GM10847 (cell line): ENCODE data around the gene MIA2.

Experiments
- POLR2A ChIP-seq: IDR thresholded peaks from 2 replicates; pipeline ENCODE4 v1.6.1; 2011; ENCODE audit not compliant: insufficient read length; ENCODE audit errors: extremely low read depth

MIA2 gene

DNA sequence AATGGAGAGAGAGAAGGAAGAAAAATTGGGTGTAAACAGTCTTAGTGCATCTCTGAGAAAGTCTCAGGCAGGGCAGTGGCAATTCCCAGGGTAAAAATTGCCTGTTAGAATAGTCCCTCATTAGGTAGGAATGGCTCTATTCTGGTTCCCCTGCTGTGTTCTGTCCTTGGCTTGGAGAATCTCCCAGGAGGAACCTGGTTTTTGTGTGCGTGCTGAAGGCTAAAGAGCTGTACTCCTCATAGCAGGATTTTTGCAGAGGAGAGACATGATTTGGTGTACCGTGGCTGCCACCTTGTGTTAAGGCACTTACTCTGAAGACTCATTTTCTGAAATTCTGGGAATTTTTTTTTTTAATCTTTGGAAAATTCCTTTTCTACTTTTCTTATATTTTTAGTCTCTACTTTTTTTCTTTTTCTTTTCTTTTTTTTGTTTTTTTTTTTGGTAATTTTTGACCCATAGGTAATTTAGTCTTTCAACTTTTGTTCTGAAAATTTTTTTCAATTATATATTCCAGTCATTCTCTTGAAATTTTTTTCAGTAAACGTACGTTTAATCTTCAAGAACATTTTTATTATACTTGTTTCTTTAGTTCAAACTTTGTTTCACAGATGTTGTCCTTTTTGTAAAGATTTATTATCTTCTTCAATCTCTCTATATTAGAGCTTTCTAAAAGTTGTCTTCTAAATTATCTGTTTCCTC is 134.7 kb downstream of the MIA2 start:
- TF ChIP-seq POLR2A = no peak

DNA sequence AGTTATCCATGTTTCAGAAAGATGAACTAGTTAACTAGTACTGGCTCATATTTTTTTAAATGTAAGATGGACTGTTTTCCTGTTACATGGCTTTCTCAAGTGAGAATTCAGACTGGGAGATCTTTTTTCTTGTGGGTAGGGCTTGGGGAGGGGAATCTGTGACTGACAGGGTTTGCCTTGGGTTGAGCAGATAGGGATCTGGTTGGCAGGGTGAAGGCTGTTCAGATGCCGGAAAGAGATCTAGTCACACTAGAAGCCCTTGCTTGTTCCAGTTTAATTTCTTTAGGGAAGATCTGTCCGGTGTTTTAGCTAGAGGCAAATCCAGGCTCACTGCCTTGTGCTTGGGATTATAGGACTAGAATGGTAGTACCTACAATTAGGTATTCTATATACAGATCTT is 135.3 kb downstream of the MIA2 start:
- TF ChIP-seq POLR2A = no peak

DNA sequence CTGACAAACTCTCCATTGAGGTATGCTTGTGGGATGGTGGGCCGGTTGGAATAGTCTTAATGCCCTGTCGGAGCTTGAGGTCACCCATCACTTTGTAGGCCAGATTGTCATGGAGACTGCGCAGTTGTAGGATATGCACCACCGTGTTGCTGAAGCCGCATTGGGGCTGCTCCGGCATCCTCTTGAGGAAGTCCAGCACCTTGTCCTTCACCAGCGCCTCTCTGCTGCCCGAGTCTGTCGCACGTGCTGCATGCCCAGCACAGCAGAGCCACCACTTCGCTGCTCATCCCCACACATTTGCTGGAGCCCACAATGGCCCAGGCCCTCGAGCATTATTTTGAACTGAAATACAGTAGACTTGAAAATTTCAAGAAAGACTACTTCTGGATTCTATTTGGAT is 136.7 kb downstream of the MIA2 start:
- no peak for TF ChIP-seq POLR2A

DNA sequence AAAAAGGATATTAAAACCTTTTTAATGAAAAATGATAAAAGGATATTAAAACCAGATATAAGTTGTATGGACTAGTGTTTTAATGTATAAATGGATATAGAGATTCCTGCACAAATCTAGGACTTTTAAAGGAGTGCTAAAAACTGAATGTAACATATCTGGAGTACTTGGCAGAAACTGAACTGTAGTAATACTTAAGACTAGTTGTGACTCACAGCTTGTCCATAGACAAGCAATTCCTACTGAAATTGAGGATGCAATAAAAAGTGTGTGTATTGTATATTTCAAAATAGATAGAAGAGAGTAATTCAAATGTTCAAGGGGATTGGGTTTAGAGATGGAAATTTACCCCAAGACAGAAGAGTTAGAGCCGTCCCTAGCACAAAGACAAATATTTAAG is 138.9 kb downstream of the MIA2 start:
- no peak for TF ChIP-seq POLR2A

DNA sequence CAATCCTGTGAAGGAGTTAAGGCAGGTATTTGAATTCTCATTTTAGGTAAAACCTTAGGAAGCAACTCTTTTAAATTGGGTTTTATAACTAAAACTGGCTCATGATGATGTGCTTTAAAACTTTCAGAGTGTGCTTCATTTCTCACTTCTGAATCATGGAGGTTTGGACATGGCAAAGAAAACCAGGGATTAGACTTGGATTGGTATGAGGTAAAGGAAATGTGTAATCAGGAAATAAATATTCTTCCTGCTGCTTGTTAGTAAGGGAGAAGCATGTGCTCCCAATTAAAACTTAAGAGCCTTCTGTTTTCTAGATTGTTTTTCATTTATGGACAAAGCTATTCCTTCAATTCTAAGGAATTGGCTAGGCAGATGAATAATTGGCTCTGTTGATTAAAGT is 141.1 kb downstream of the MIA2 start:
- no peak for TF ChIP-seq POLR2A

DNA sequence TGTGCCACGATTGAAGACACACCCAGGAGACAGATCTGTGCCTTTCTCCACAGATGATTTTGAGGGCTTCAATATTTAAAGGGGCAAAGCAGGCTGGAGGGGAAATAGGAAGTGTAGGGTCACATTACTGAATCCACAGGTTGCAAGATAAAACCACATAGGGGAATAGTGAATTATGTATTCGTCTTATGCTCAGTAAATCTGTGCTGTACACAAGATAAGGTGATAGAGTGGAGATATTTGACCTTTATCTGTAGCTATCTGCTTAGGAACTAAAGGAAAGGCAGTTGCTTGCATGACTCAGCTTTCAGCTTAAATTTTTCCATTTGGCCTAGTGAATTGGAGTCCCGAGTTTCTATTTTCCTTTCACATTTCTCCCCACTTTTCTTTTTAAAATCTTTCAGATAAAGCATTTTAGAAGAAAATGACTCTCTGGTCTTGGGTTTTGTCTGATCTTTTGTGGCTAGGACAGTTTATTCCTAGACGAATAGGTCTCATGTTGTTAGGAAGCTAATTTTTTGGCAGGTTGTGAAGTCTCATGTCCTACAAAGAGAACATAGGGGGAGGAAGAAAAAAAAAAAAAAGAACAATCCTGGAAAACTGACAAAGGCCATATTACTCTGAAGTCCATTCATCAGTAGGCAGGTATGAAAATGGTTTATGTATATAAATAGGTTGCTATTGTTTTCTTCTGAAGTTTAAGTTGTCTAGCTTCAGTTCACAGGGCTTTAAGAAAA is 143.1 kb downstream of the MIA2 start:
- no peak for TF ChIP-seq POLR2A

DNA sequence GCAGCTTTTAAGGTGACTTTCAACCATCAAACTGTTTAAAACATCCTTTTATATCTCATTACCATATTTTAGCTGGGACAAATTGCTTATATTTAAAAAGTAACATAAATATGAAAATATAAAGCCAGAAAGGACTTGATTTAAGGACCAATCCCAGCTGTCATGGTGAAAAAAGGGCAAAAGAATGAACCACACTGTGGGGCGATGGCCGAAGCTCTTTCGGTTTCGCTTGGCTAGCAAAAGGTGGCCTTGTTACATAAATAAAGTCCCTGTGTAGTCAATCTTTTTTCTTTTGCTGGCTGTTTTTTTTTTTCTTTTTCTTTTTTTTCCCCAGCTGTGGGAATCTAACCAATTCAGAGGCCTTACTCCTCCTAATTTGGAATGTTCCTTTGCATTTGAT is 147.7 kb downstream of the MIA2 start:
- TF ChIP-seq POLR2A = no peak

DNA sequence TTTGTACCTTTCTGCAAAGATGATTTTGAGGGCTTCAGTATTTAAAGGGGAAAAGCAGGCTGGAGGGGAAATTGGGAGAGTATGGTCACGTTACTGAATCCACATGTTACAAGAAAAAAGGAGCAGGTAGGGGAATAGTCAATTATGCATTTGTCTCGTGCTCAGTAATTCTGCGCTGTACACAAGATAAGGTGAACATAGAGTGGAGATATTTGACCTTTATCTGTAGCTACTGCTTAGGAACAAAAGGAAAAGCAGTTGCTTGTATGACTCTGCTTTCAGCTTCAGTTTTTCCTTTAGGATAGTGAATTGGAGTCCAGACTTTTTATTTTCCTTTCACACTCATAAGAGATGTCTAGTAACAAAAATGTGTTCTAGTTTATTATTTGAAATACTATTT is 148.7 kb downstream of the MIA2 start:
- TF ChIP-seq POLR2A = no peak

DNA sequence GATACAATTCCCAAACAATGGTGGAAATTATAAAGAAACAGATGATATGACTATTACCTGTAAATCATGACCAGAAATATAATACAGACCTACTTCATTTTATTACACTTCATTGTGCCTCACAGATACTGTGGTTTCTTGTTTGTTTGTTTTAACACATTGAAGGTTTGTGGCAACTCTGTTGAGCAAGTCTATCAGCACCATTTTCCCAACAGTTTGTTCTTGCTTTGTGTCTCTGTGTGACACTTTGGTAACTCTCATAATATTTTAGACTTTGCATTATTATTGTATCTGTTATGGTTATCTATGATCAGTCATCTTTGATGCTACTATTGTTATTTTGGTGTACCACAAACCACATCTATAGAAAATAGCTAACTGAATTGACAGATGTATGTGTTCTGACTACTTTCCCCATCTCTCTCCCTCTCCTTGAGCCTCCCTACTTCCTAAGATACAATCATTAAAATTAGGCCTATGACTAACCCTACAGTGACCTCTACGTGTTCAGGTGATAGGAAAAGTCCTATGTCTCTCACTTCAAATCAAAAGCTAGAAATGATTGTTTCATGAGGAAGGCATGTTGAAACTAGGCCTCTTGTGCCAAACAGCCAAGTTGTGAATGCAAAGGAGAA is 149.4 kb downstream of the MIA2 start:
- TF ChIP-seq POLR2A = no peak

DNA sequence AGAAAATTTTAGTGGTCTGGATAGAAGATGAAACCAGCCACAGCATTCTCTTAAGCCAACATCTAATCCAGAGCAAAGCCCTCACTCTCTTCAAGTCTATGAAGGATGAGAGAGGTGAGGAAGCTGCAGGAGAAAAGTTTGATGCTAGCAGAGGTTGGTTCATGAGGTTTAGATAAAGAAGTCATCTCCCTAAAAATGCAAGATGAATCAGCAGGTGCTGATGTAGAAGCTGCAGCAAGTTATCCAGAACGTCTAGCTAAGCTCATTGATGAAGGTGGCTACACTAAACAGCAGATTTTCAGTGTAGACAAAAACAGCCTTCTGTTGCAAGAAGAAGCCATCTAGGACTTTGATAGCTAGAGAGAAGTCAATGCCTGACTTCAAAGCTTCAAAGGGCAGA is 150.0 kb downstream of the MIA2 start:
- TF ChIP-seq POLR2A = no peak

DNA sequence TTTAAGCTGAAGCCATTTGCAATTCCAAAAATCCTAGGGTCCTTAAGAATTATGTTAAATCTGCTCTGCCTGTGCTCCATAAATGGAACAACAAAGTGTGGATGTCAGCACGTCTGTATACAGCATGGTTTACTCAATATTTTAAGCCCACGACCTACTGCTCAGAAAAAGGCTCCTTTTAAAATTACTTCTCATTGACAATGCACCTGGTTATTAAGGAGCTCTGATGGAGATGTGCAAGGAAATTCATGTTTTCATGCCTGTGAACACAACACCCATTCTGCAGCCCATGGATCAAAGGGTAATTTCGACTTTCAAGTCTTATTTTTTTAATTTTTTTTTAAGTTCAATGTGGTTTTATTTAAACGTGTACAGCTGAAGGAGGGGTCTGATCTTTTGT is 150.5 kb downstream of the MIA2 start:
- no peak for TF ChIP-seq POLR2A

DNA sequence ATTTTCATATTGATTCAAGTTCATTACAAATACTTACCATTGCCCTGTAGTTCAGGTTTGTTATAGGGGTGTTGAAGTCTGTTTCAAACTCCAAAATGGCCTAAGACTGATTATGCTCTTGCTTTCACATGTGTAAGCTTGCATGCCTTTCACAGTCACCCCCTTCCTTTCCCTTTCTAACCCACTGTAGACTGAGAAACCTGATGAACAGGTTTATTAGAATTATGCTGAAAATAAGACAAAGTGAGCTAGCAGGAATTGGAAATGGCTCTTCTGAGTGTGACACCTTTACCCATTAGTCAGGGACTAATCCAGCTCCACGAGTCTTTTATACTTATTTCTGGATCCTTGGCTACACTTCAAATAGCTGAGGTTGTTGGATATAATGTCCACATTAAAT is 159.6 kb downstream of the MIA2 start:
- no peak for TF ChIP-seq POLR2A

DNA sequence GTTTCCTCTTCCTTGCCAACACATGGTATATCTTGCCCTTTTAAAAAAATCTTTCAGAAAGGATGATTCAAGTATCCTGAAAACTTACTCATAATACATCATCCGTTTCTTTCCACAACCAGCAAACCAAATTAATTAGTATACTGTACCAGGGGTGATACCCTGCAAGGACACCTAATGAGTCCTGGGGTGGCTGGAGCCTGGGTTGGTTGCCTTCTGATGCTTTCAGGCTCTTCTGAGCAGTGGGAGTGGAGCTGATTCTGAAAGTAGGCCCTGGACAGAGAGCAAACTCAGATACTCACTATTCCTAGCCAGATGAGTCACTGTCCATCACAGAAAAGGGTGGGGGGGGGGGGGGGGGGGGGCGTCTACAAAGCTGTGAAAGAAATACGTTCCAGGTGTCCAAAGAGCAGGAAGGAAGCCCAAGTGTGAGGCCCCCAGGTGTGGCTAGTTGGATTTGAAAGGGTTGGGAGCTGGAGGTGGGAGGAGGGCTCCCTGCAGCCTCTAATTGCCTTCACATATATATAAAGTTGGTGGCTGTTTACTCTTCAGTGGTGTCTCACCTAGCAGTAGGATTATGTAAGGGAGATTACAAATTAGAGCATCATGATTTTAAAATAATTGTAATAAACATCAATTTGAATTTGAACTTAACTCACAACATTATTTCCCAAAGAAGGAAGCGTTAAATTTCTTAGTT is 162.0 kb downstream of the MIA2 start:
- no peak for TF ChIP-seq POLR2A

DNA sequence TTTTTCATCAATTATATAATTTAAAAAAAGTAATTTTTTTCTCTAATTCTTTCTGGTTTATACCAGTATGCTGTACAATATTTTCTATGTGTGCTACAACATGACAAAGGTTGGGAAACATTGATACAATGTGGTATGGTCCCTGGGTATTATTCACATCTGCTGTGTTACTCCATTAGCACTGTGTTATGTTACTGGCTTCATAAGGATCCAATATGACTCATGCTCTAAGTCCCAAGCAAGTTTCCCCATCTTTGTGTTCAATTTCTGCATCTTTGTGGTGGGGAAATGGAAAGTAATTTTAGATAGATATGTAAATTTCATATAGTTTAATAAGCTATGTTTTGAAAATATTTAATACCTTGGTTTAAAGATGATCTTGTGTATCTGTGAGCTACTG is 162.7 kb downstream of the MIA2 start:
- no peak for TF ChIP-seq POLR2A

DNA sequence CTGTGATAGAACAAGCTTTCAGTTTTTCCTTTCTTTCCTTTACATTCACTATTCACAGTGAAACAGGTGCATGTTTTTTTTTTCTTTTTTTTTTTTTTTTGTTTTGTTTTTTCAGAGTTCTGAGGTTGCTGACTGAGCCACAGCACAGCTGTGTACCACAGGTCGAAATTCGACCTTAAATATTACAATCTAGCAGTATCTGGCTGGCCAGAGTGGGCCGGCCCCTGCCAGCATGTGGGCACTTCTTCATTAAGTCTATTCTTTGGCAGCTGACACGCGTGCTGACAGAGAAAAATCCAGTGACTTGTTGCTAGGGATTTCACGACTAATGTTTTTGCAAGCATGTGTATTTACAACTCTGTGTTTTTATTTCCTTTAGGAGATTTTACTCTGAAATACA is 164.7 kb downstream of the MIA2 start:
- no peak for TF ChIP-seq POLR2A

DNA sequence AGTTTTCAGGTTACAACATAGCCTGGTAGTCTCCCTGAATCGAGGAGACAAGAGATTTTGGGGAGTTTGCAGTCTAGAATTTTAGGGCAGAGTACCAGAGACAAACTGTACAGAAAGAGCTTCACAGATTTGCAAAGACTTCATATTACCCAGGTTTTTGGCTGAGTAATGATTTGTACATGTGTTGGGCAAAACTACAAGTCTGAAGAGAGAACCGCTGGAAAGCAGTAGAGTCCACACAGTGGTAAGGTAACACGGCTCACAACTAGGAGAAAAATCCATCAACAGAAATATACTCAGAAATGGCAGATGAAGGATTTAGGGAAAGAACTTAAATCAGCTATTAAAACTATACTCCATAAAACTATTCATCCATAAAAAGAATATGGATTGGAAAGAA is 172.8 kb downstream of the MIA2 start:
- no peak for TF ChIP-seq POLR2A
